ENCODE data around the gene CPN1. TPM values are rescaled to one million over a fixed set of nuclear protein-coding genes. Genes with fewer than 3 reads are reported as not detected.

The CPN1 gene
- total and polyA plus RNA-seq, 2 of the 8 experiments (the other 6 are each of a cell fraction or from before 2014, with no cell fraction given) = 0.15 to 0.20 TPM

DNA sequence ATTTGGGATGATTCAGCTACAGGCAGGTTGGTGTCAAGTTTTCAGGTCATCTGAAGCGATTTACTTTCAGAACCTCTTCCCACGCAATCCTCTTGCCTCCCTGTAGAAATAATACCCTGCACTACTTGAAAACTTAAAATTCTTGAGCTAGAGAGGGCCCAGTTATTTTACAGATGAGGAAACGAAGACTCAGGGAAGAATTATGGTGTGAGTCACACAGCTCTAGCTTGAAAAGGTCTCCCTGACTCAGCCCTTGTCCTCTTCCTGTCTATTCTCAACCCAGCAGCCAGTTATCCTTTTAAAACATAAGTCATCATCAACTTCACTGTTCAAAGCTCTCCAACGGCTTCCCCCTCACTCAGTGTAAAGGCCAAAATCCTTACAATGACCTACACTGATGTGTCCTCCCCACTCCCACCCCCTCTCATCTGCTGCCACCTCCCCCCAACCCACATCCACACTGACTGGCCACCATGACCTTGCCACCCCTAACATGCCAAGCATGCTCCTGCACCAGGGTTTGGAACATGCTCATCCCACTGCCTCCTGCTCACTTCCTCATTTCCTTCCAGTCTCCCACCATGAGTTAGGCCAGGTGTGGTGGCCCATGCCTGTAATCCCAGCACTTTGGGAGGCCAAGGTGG is 75.3 kb downstream of the CPN1 start (continued):
- TF ChIP-seq, protein P1, sequence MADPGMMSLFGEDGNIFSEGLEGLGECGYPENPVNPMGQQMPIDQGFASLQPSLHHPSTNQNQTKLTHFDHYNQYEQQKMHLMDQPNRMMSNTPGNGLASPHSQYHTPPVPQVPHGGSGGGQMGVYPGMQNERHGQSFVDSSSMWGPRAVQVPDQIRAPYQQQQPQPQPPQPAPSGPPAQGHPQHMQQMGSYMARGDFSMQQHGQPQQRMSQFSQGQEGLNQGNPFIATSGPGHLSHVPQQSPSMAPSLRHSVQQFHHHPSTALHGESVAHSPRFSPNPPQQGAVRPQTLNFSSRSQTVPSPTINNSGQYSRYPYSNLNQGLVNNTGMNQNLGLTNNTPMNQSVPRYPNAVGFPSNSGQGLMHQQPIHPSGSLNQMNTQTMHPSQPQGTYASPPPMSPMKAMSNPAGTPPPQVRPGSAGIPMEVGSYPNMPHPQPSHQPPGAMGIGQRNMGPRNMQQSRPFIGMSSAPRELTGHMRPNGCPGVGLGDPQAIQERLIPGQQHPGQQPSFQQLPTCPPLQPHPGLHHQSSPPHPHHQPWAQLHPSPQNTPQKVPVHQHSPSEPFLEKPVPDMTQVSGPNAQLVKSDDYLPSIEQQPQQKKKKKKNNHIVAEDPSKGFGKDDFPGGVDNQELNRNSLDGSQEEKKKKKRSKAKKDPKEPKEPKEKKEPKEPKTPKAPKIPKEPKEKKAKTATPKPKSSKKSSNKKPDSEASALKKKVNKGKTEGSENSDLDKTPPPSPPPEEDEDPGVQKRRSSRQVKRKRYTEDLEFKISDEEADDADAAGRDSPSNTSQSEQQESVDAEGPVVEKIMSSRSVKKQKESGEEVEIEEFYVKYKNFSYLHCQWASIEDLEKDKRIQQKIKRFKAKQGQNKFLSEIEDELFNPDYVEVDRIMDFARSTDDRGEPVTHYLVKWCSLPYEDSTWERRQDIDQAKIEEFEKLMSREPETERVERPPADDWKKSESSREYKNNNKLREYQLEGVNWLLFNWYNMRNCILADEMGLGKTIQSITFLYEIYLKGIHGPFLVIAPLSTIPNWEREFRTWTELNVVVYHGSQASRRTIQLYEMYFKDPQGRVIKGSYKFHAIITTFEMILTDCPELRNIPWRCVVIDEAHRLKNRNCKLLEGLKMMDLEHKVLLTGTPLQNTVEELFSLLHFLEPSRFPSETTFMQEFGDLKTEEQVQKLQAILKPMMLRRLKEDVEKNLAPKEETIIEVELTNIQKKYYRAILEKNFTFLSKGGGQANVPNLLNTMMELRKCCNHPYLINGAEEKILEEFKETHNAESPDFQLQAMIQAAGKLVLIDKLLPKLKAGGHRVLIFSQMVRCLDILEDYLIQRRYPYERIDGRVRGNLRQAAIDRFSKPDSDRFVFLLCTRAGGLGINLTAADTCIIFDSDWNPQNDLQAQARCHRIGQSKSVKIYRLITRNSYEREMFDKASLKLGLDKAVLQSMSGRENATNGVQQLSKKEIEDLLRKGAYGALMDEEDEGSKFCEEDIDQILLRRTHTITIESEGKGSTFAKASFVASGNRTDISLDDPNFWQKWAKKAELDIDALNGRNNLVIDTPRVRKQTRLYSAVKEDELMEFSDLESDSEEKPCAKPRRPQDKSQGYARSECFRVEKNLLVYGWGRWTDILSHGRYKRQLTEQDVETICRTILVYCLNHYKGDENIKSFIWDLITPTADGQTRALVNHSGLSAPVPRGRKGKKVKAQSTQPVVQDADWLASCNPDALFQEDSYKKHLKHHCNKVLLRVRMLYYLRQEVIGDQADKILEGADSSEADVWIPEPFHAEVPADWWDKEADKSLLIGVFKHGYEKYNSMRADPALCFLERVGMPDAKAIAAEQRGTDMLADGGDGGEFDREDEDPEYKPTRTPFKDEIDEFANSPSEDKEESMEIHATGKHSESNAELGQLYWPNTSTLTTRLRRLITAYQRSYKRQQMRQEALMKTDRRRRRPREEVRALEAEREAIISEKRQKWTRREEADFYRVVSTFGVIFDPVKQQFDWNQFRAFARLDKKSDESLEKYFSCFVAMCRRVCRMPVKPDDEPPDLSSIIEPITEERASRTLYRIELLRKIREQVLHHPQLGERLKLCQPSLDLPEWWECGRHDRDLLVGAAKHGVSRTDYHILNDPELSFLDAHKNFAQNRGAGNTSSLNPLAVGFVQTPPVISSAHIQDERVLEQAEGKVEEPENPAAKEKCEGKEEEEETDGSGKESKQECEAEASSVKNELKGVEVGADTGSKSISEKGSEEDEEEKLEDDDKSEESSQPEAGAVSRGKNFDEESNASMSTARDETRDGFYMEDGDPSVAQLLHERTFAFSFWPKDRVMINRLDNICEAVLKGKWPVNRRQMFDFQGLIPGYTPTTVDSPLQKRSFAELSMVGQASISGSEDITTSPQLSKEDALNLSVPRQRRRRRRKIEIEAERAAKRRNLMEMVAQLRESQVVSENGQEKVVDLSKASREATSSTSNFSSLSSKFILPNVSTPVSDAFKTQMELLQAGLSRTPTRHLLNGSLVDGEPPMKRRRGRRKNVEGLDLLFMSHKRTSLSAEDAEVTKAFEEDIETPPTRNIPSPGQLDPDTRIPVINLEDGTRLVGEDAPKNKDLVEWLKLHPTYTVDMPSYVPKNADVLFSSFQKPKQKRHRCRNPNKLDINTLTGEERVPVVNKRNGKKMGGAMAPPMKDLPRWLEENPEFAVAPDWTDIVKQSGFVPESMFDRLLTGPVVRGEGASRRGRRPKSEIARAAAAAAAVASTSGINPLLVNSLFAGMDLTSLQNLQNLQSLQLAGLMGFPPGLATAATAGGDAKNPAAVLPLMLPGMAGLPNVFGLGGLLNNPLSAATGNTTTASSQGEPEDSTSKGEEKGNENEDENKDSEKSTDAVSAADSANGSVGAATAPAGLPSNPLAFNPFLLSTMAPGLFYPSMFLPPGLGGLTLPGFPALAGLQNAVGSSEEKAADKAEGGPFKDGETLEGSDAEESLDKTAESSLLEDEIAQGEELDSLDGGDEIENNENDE (IDR thresholded peaks at IDR 0.05; ENCODE audit: insufficient replicate concordance, low read length) = no peak
- TF ChIP-seq ATF2 (IDR thresholded peaks at IDR 0.05; ENCODE audit: low read length) (no peak), SIN3A (conservative IDR thresholded peaks at IDR 0.05 in 1 of 2, IDR thresholded peaks at IDR 0.05 in 1 of 2; ENCODE audit: low read depth in 1 of 2, low read length in 2 of 2) (no peak), EGR1 (IDR thresholded peaks at IDR 0.05; ENCODE audit: borderline replicate concordance, low read depth, low read length) (no peak), SP1 (IDR thresholded peaks at IDR 0.05; ENCODE audit: low read depth, low read length) (no peak), FOSL1 (IDR thresholded peaks at IDR 0.05; ENCODE audit: insufficient read depth, low read depth, low read length) (no peak), RAD21 (IDR thresholded peaks at IDR 0.05 in 1 of 2, conservative IDR thresholded peaks at IDR 0.05 in 1 of 2; ENCODE audit: low read depth in 2 of 2, low read length in 2 of 2) (no peak), NRF1 (IDR thresholded peaks at IDR 0.05; ENCODE audit: low read depth, low read length) (no peak)
